H1 (cell line): Measurements from ENCODE around the gene ABCC4. TPM values are rescaled to one million over a fixed set of nuclear protein-coding genes. Genes with fewer than 3 reads are reported as not detected.

Experiments
- POU5F1 ChIP-seq: IDR thresholded peaks from 2 replicates; pipeline ENCODE4 v1.6.1; 2011; ENCODE audit warnings: low read depth, mild to moderate bottlenecking, low read length, moderate library complexity
- RAD21 ChIP-seq, 2 experiments: IDR thresholded peaks in 1 of 2; conservative IDR thresholded peaks in 1 of 2; 2 replicates each; pipeline ENCODE4 v1.6.1; 2011; ENCODE audit warnings: low read depth in 2 of 2, low read length in 2 of 2, improper control_type of control experiment in 1 of 2, inconsistent platforms in 1 of 2, mild to moderate bottlenecking in 1 of 2, moderate library complexity in 1 of 2
- polyA plus RNA-seq, 7 experiments: library from polyadenylated mRNA; depleted of rRNA in 3 of 7; stranded (reverse) in 5 of 7; unstranded in 2 of 7; fragments of >200 nt in 5 of 7; fragments of 200-250 nt in 2 of 7; gene quantifications; 1 replicate in 5 of 7; 2 replicates in 1 of 7; 4 replicates in 1 of 7; pipeline versions ENCODE4 v1.2.1 to v1.2.3, GENCODE V29; 2011 to 2013; ENCODE audit warnings: missing spikeins in 2 of 7, mixed read lengths in 2 of 7
- total RNA-seq: library from RNA; stranded (reverse); fragmentation: NEBNext Ultra II Directional; extraction: Animal tissue kit (Norgen Biotek cat#: 25700); gene quantifications from 2 replicates; pipeline ENCODE4 v1.2.1, GENCODE V29; 2021
- TF ChIP-seq, protein P1 (sequence below): fragments of 300-600 bp; sonication (generic); IDR thresholded peaks from 2 replicates; pipeline ENCODE4 v1.7.1; 2012; ENCODE audit warnings: low read length, moderate library complexity, mild to moderate bottlenecking, inconsistent platforms; ENCODE audit not compliant: insufficient replicate concordance

The ABCC4 gene
- total and polyA plus RNA-seq, 2 of the 8 experiments (the other 6 are each of a cell fraction or from before 2014, with no cell fraction given), result 4.0 to 14.1 TPM

DNA sequence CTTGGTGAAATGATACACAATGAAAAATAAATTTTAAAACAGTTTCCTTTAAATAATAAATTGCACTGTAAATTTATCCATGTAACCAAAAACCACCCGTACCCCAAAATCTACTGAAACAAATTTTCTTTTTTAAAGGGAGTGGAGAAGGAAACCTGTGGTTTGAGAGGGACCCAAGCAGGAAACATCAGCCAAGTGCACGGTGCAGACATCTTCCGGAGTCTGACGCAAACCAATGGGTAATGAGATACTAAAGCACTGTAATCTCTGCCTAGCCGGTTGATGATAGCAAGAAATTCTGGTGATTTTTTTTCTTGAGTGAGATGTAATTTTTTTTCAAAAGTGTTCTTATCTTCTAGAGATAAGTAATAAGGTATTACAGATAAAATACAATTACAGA lies 115.4 kb downstream of the ABCC4 start (continued):
- TF ChIP-seq, protein P1, sequence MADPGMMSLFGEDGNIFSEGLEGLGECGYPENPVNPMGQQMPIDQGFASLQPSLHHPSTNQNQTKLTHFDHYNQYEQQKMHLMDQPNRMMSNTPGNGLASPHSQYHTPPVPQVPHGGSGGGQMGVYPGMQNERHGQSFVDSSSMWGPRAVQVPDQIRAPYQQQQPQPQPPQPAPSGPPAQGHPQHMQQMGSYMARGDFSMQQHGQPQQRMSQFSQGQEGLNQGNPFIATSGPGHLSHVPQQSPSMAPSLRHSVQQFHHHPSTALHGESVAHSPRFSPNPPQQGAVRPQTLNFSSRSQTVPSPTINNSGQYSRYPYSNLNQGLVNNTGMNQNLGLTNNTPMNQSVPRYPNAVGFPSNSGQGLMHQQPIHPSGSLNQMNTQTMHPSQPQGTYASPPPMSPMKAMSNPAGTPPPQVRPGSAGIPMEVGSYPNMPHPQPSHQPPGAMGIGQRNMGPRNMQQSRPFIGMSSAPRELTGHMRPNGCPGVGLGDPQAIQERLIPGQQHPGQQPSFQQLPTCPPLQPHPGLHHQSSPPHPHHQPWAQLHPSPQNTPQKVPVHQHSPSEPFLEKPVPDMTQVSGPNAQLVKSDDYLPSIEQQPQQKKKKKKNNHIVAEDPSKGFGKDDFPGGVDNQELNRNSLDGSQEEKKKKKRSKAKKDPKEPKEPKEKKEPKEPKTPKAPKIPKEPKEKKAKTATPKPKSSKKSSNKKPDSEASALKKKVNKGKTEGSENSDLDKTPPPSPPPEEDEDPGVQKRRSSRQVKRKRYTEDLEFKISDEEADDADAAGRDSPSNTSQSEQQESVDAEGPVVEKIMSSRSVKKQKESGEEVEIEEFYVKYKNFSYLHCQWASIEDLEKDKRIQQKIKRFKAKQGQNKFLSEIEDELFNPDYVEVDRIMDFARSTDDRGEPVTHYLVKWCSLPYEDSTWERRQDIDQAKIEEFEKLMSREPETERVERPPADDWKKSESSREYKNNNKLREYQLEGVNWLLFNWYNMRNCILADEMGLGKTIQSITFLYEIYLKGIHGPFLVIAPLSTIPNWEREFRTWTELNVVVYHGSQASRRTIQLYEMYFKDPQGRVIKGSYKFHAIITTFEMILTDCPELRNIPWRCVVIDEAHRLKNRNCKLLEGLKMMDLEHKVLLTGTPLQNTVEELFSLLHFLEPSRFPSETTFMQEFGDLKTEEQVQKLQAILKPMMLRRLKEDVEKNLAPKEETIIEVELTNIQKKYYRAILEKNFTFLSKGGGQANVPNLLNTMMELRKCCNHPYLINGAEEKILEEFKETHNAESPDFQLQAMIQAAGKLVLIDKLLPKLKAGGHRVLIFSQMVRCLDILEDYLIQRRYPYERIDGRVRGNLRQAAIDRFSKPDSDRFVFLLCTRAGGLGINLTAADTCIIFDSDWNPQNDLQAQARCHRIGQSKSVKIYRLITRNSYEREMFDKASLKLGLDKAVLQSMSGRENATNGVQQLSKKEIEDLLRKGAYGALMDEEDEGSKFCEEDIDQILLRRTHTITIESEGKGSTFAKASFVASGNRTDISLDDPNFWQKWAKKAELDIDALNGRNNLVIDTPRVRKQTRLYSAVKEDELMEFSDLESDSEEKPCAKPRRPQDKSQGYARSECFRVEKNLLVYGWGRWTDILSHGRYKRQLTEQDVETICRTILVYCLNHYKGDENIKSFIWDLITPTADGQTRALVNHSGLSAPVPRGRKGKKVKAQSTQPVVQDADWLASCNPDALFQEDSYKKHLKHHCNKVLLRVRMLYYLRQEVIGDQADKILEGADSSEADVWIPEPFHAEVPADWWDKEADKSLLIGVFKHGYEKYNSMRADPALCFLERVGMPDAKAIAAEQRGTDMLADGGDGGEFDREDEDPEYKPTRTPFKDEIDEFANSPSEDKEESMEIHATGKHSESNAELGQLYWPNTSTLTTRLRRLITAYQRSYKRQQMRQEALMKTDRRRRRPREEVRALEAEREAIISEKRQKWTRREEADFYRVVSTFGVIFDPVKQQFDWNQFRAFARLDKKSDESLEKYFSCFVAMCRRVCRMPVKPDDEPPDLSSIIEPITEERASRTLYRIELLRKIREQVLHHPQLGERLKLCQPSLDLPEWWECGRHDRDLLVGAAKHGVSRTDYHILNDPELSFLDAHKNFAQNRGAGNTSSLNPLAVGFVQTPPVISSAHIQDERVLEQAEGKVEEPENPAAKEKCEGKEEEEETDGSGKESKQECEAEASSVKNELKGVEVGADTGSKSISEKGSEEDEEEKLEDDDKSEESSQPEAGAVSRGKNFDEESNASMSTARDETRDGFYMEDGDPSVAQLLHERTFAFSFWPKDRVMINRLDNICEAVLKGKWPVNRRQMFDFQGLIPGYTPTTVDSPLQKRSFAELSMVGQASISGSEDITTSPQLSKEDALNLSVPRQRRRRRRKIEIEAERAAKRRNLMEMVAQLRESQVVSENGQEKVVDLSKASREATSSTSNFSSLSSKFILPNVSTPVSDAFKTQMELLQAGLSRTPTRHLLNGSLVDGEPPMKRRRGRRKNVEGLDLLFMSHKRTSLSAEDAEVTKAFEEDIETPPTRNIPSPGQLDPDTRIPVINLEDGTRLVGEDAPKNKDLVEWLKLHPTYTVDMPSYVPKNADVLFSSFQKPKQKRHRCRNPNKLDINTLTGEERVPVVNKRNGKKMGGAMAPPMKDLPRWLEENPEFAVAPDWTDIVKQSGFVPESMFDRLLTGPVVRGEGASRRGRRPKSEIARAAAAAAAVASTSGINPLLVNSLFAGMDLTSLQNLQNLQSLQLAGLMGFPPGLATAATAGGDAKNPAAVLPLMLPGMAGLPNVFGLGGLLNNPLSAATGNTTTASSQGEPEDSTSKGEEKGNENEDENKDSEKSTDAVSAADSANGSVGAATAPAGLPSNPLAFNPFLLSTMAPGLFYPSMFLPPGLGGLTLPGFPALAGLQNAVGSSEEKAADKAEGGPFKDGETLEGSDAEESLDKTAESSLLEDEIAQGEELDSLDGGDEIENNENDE, result no peak
- TF ChIP-seq POU5F1, result no peak
- no peak for TF ChIP-seq RAD21 (IDR thresholded peaks at IDR 0.05 in 1 of 2, conservative IDR thresholded peaks at IDR 0.05 in 1 of 2; ENCODE audit: low read depth in 2 of 2, low read length in 2 of 2)
